NCI-H2081 (cell line): ENCODE results near the gene C12orf42.

Source experiments
- DNase-seq, 2 experiments: peaks; one replicate each; lab custom pipeline; 2025; lab: John Stamatoyannopoulos, UW

The C12orf42 gene

DNA sequence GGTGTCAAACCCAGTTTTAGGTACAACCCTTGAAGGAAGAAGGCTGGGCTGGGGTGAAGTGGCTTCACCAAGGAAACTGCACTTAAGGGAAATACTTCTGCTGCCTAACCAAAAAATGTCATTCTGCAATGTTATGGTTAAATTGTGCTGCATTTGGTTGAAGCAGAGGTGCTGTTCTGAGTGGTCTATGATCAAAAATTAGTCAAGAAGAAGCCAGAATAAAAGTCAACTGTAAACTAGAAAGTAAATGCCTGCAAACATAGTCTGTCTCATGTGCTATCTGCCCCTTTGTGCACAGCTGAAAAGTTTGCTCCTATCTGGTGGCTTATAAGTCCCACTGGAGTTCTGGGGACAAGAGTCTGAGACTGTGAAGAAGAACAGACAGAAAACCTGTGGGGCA, 158.8 kb downstream of the C12orf42 start:
- no peak for DNase-seq

DNA sequence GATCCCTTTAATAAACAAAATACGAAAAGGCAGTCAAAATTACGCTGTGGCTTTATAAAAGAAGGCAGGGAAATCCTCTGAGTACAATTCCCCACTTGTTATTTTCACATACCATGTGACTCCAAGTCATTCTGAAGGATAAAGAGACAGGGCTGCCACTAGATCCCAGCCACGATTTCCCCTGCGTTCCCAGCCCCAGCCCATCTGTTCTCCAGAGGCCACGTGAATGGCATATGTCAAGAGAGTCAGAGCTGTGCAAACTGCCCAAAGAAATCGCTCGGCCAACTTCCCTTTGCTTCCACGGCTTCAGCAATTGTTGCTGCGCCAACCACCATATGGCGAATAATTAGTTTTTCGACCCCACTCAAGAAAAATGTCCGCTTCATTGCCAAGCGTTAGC, 161.3 kb downstream of the C12orf42 start:
- no peak for DNase-seq

GRCh38 chr12:103333676-103334075, 162.1 kb downstream of the C12orf42 start:
- no peak for DNase-seq

DNA sequence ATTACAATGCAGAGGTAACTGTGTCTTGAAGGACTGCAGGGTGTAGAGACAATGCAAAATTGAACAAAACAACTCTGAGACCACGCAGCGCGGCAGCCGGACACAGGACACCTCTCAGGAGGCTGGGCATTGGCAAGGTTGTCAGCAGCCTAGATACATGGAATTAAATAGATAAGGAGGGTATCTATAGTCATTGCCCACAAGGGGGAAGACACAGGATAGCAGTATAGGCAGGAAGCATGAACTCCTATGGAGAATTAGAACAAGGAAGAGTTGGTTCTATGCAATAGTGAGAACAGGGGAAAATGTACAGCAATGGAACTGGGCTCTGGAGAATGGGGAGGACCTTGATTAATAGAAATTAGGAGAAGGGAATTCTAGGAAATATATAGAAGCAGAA, 164.1 kb downstream of the C12orf42 start:
- DNase-seq: no peak

- no peak for DNase-seq
These were observed 165.1 kb downstream of the C12orf42 start for GRCh38 chr12:103330672-103331071.

DNA sequence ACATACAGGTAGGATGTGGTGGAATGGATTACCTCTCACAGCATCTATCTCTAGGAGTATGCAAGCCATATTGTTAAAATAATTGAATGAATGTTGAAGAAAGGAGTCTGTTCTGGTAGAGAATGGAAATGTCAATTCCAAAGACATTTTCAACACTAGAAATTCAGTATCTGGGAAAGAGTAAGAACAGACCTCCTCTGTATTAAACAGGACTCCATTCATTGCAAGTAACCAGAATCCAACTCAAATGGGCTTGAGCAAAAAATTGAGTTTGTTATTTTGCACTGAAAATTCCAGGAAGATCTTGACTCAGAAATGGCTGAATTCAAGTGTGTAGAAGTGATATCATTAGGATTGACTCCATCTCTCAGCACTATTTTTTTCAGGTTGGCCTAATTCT, 168.1 kb downstream of the C12orf42 start:
- DNase-seq: no peak

DNA sequence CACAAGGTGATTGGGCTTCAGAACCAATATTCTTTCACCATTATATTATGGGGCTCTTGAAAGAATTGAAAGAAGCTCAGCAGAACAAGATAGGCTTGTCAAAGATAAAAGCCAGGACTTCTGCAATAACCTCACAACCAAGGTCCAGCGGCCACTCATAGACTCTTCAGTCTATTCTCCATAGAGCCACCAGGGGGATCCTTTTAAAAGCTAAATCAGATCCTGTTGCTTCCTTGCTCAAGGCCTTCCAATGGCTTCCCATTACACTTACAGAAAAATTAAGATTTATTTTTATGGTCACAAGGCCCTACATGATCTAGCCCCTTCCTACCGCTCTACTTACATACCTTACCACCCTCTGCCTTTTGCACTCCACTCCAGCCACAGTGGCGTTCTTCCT, 169.6 kb downstream of the C12orf42 start:
- peak; percentile 11 to 51 for DNase-seq

DNA sequence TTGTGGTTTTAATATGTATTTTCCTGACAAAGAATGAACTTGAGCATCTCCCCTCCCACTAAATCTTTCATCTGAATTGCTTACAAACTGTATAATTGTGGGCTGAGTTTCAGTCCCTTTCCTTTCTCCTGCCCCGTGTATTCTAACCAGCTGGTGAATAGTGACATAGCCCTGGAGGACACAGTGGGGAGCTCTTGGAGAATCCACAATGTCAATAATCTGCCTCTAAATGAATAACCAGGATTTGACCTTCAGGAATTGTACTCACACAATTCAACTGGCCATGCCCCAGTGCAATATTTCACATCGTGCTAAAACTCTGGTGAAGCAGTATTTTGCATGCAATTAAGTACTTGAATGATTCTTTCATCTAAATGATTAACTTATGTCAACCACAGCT, 177.2 kb downstream of the C12orf42 start:
- peak; percentile 92 to 98 for DNase-seq

DNA sequence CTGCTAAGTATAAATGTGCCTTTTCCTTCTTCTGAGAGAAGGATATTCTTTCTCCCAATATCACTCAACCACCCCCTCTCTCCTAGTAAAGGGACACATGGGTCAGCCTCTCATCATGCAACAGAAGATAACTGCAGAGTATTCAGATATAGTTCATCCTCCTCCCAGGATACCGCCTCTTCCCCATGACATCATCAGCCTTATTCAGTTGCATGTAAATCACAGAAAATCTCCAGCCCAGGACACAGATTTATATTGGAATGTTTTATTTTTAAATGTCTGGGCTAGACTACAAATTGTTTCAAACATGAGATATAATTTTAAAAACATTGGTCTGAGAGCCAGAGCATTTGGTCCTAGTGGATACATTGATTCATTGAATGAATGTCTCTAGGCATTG, 178.5 kb downstream of the C12orf42 start:
- no peak for DNase-seq

DNA sequence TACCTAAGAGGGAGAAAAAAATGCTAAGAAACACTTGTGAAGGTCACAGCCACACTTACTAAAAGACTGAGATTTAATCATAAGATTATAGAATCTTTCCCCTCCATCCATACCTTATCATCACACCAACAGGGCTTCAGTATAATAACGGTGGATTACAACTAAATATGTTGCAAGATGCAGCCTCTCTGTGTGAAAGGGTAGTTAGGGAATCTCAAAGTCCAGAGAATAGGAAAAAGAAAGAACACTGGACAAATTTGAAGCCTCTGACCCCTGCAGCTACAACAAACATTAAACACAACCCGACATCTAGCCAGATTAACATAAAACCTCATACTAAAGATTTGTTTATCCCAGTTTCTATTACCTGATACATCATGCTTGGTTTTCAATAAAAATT, 181.0 kb downstream of the C12orf42 start:
- DNase-seq: no peak

DNA sequence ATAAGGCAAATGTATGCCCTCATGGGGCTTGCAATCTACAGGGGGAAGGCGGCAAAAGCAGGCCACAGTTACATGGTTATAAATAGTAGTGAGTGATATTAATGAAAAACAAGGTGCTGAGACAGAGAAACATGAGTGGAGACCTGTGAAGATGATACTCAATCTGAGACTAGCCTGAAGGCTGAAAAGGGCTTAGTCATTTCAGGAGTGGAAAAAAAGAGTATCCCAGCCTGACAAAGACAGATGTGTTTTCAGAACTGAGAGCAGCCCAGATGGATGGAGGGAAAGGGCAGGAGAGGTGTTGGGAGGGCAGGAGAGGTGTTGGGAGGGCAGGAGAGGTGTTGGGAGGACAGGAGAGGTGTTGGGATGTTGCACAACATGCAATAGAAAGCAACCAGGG, 181.9 kb downstream of the C12orf42 start:
- DNase-seq: no peak

DNA sequence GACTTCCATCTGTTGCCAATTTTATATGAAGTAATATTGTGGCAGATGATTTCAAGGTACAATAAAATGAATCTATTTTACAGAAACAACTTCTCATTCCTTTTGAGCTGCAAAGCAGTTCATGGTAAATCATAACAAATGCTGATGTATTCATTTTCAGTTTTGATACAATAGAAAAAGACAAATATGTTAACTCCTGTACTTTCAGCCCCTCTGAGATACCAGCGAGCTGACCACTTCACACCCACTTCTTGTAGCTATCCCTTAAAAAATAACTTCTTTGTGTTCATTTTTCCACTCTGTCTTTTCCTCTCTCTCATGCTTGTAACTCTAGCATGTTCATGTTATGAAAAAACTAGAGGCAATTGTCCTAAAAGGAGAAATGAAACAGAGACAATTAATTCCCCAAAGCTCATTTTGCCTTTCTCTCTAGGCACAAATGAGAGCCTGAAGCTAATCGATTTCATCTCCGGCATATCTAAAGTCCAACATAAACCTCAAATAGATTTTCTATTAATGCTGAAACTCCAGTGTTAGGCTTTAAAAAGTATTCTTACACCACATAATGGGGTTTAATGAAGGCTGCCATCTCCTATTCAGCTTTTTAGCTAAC, 182.9 kb downstream of the C12orf42 start:
- no peak for DNase-seq

DNA sequence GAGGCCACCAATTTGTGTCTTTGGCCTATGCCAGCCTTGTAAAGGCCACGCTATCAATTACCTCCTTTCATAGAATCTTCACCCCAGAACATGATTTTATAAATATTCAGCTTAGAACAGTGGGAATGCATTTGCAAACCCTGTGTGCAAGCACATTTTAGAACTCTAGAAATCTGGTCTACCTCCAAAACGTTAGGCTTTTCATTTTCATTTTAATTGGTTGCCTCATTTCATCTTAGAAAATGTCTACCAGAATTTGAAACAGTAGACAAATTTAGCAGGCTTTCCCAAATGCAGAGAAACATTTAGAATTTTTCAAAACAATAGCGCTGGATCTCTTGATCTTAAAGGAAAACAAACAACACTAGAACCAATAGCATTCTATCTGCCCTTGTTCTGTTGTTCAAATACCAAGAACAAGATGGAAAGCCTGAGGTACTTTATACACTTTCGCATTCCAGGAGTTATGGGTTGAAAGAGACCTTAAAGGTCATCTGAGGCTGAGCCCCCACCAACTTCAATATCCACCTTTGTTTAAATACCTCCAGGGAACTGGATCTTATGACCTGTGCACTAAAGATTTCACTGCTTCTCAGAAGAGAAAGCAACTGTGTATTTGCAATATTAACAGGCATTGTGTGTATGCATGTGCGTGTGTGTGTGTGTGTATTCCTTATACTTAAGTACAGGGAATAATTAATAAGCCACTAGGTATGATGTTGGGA, 185.1 kb downstream of the C12orf42 start:
- no peak for DNase-seq

- DNase-seq: no peak
These were observed 187.4 kb downstream of the C12orf42 start for GRCh38 chr12:103308396-103308795.

- no peak for DNase-seq
These were observed 192.3 kb downstream of the C12orf42 start for GRCh38 chr12:103303484-103303883.

DNA sequence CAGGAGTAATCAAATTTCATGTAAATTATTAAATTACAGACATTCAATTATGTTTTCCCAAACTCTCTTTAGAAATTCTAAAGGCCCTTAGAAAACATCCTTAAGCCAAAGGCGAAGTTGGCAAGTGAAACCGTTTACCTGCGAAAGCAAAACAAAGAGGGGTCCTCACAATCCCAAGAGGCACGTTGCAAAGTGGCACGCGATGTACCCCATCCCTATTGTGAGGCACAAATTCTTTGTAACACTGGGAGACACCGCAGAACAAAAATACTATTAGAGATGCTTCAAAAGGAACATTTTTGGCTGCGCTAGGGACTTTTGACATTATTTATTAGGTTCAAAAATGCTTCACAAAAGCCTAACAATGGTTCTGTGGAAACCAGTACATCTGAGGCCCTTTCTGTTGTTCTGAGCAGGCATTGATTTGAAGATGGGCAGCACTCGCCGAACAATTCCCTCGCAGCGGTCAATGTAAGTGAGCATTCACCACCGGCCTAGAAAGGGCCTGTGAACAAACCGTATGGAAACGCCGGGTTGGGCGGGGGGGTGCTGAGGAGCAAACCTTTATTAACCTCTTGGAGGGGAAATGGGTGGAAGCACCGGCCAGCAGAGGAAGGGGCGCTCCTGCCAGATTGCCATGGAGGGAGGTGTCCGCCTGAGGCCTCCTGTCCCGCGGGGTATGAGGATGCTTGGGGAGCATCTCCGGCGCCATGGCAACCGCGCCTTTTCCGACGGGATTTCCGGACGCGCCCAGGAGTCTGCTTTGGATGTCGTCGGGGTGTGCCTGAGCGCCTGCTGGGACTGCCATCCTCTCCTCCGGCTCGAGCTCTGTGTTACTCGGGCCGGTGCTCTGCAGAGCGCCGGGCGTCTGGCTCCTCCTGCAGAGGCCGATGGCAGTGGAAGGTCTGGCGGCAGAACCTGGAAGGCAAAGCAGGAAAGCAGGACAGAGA, 193.9 kb downstream of the C12orf42 start:
- peak in 1 of 2 experiments; percentile 17 for DNase-seq

DNA sequence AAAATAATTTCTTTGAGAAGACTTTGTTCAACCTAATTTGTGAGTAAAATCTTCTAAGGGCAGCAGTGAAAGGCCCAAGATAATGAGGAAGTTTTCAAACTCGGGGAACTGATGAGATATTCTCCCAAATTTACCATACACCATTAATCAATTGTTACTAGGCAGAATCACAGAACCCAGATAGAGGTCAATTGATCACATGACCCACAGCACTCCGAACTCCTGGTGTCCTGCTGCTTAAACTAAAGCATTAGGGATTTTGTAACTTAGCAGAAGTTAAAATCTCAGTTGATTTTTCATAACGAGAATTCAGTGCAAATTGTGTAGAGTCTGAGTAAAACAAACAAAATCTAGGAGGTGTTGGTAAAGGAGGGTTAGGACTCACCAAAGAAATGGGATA, 207.8 kb downstream of the C12orf42 start:
- no peak for DNase-seq

GRCh38 chr12:103282124-103282523, 213.6 kb downstream of the C12orf42 start:
- peak in 1 of 2 experiments; percentile 49 for DNase-seq

GRCh38 chr12:103279444-103279843, 216.3 kb downstream of the C12orf42 start:
- DNase-seq: peak; percentile 85 to 98

DNA sequence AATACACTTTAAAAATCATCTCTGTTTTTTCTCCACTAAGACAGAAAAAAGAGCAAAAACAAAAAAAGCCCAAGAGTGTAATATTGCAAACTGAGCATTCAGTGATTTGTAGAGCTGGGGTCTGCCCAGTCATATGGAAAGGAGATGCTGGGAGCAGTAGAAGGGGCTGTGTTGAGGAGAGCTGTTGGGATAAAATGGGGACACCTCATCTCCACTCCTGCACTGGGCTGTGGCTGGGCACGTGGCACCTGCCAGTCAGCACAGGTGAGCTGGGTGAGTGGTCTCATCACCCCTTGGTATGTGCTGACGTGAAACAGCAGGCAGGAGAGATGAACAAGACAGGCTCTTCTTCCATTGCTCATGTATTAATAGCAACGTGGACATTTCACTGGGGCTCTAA, 217.4 kb downstream of the C12orf42 start:
- DNase-seq: no peak

GRCh38 chr12:103273645-103274044, 222.1 kb downstream of the C12orf42 start:
- DNase-seq: peak in 1 of 2 experiments; percentile 45

DNA sequence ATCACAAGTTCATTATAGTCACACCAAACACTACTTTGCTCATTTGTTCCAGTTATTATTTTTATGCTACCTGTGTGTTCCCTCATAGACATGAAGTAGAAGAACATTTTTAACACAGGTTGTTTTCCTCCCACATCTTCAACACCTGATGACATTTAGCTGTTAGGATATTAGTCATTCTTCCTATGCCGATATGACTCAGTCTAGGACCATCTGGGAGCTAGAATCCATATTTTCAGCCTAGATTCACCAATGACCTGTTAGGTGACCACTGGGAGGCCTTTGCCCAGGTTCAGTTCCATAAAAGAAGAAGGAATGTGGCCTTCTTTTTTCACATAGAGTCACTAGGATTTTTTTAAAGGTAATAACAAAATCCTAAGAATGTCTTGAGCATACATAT, 222.8 kb downstream of the C12orf42 start:
- peak in 1 of 2 experiments; percentile 11 for DNase-seq

DNA sequence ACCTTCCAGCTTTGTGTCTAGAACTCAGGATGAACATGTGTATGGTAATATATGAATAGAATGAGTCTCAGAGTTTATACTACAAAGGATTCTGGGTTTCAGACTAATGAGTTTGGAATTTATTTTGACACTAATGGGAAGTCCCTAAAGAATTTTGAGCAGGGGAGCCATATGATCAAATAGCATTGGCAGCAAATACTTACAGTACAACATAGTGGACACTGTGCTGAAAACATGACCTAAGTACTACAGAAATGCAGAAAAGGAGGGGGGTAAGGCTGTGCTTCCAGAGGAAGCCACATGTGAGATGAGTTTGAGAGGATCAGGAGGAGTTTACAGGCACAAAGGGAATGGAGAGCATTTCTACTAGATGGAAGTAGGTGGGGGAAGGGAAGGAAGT, 225.8 kb downstream of the C12orf42 start:
- DNase-seq: no peak
